Tibial artery (tissue), 4 donors: Measurements from ENCODE around the gene EPHB1.

Source experiments
- DNase-seq, 2 donors: peaks; one replicate each; pipeline ENCODE4 v3.0.0-alpha.2; 2019
- H3K27ac ChIP-seq, 2 donors: fragments of 200-600 bp; sonication (generic) in 1 of 2; 1 replicate in 1 of 2; 2 replicates in 1 of 2; pipeline ENCODE4 v1.5.1; 2018 to 2019; ENCODE audit warnings: mild to moderate bottlenecking in 1 of 2
- H3K27me3 ChIP-seq, 2 donors: fragments of 200-600 bp; sonication (generic) in 1 of 2; one replicate each; pipeline versions ENCODE4 v1.5.1 to v1.6.0; 2016 to 2019
- H3K36me3 ChIP-seq, 3 donors: fragments of 200-600 bp; sonication (generic) in 2 of 3; one replicate each; pipeline ENCODE4 v1.5.1; 2016 to 2019; ENCODE audit warnings: mild to moderate bottlenecking in 2 of 3
- H3K4me1 ChIP-seq, 4 donors: fragments of 200-600 bp; sonication (generic) in 2 of 4; 1 replicate in 3 of 4; 2 replicates in 1 of 4; pipeline ENCODE4 v1.5.1; 2016 to 2019
- H3K4me3 ChIP-seq, 2 donors: fragments of 200-600 bp; sonication (generic) in 1 of 2; 1 replicate in 1 of 2; 2 replicates in 1 of 2; pipeline ENCODE4 v1.5.1; 2018 to 2019; ENCODE audit warnings: mild to moderate bottlenecking in 2 of 2
- H3K9me3 ChIP-seq, 3 donors: fragments of 200-600 bp; sonication (generic) in 1 of 3; one replicate each; pipeline ENCODE4 v1.5.1; 2016 to 2019
- intact Hi-C: fragments of 100-400 bp; cut with DNase I; formaldehyde crosslinking; loops from one replicate; pipeline ENCODE4 v1.15.0; 2023; ENCODE audit warnings: low total_unique reads
- TF ChIP-seq, protein P1 (sequence below), 2 experiments: fragments of 200-600 bp in 1 of 2; fragments of 450-650 bp in 1 of 2; IDR thresholded peaks; one replicate each; pipeline ENCODE4 v1.5.1; 2017 to 2019; ENCODE audit warnings: antibody characterized with exemption in 2 of 2, mild to moderate bottlenecking in 1 of 2, moderate library complexity in 1 of 2

Gene EPHB1

DNA sequence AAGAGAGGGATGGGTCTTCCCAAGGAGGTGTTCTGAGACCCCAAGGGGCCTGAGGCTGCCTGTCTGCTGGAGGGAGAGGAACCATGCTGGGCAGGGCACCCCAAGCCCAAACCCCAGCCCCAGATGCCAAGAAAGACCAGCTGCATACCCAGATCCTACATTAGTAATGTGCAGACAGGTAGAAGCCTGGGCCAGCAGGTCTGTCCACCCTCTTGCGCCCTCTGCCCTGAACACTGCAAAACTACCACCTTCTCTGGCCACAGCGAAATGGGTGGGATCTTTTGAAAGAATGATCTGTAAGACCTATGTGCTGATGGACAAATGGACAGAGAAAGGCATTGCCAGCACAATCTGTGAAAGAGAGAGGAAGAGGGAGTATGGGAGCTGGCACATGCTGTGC is 283.2 kb downstream of the EPHB1 start:
- Histone ChIP-seq H3K27me3 (no peaks in the 10 kb centered on the region), H3K27ac (no peak overlapping the region), H3K4me1 (no peaks in the 10 kb centered on the region), H3K4me3 (no peak overlapping the region), H3K36me3 (no peaks in the 10 kb centered on the region), H3K9me3 (no peaks in the 10 kb centered on the region)
- intact Hi-C loops, result no loop called here
- DNase-seq, result no peak
- TF ChIP-seq, protein P1, sequence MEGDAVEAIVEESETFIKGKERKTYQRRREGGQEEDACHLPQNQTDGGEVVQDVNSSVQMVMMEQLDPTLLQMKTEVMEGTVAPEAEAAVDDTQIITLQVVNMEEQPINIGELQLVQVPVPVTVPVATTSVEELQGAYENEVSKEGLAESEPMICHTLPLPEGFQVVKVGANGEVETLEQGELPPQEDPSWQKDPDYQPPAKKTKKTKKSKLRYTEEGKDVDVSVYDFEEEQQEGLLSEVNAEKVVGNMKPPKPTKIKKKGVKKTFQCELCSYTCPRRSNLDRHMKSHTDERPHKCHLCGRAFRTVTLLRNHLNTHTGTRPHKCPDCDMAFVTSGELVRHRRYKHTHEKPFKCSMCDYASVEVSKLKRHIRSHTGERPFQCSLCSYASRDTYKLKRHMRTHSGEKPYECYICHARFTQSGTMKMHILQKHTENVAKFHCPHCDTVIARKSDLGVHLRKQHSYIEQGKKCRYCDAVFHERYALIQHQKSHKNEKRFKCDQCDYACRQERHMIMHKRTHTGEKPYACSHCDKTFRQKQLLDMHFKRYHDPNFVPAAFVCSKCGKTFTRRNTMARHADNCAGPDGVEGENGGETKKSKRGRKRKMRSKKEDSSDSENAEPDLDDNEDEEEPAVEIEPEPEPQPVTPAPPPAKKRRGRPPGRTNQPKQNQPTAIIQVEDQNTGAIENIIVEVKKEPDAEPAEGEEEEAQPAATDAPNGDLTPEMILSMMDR (IDR thresholded peaks at IDR 0.05), result no peak

DNA sequence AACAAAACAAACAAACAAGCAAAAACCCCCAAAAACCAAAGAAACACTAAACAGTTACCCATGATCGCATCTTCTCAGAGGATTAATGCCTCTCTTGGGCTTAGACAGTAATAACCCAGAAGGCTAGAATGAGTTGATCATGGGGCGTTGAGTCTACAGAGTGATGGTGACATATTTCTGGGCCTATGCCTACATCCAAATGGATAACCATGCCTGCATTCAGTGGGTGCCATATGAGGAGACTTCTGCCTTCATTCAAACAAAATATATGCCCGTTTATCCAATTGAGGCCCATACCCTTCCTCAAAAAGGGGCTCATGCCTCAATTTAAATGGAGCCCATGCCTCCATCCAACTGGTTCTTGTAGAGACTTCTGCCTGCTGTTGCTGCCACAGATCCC is 284.0 kb downstream of the EPHB1 start:
- intact Hi-C loops, result no loop called here
- TF ChIP-seq, protein P1 (IDR thresholded peaks at IDR 0.05), result no peak

DNA sequence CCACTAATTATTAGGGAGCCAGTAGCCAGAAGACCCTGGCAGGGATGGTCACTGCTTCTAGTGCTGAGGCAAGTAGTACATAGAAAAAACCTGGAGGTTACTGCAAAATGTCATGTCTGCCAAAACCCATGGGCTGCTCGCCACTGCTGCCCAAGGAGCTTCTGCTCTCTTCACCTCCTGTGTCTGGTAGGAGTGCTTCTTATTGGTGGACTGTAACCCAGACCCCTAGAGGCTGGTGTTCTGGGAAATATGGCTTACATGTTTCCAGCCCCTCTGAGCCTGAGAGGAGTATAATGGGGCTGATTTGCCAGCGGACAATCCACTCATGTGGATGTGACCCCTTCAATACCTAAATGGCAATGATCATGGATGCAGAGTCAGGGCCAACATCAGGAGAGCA is 286.4 kb downstream of the EPHB1 start:
- no peak for DNase-seq
- intact Hi-C loops, result no loop called here
- H3K36me3 ChIP-seq, result no peaks in the 10 kb centered on the region
- no peaks in the 10 kb centered on the region for H3K4me1 ChIP-seq
- no peak overlapping the region for H3K27ac ChIP-seq
- TF ChIP-seq, protein P1 (IDR thresholded peaks at IDR 0.05), result no peak
- no peak overlapping the region for H3K4me3 ChIP-seq
- H3K9me3 ChIP-seq, result no peaks in the 10 kb centered on the region
- no peaks in the 10 kb centered on the region for H3K27me3 ChIP-seq

More for the DNA sequence above, 284.0 kb downstream of the EPHB1 start:
- H3K9me3 ChIP-seq, result no peaks in the 10 kb centered on the region
- no peaks in the 10 kb centered on the region for H3K27me3 ChIP-seq
- no peaks in the 10 kb centered on the region for H3K4me1 ChIP-seq
- H3K27ac ChIP-seq, result no peak overlapping the region
- no peak for DNase-seq
- H3K4me3 ChIP-seq, result no peak overlapping the region
- H3K36me3 ChIP-seq, result no peaks in the 10 kb centered on the region

- DNase-seq, result no peak
- H3K36me3 ChIP-seq, result no peaks in the 10 kb centered on the region
- H3K27me3 ChIP-seq, result no peaks in the 10 kb centered on the region
- intact Hi-C loops, result no loop called here
- TF ChIP-seq, protein P1 (IDR thresholded peaks at IDR 0.05), result no peak
- no peaks in the 10 kb centered on the region for H3K4me1 ChIP-seq
- no peak overlapping the region for H3K27ac ChIP-seq
- H3K4me3 ChIP-seq, result no peak overlapping the region
- H3K9me3 ChIP-seq, result no peaks in the 10 kb centered on the region
Observed at GRCh38 chr3:135081856-135082434, 286.9 kb downstream of the EPHB1 start.

DNA sequence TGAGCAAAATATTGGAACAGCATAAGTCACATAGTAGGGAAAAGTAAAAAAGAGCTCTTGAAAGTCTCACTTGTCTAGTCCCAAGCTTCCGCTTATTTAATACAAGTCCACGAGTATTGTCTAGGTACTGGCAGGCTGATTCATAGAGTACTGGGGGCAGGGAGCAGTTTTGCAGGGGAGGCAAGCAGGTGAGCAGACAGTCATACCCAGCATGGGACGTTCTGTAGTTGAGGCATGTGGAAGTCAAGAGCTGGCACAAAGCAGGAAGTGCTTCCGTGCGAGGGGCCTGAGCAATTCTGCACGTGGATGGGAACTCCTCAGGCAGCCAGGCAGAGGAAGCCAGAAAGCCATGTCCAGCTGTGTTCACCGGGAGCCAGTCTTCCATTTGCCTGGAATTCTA is 287.6 kb downstream of the EPHB1 start:
- H3K27ac ChIP-seq, result no peak overlapping the region
- TF ChIP-seq, protein P1 (IDR thresholded peaks at IDR 0.05), result no peak
- H3K36me3 ChIP-seq, result no peaks in the 10 kb centered on the region
- H3K4me1 ChIP-seq, result no peaks in the 10 kb centered on the region
- intact Hi-C loops, result no loop called here
- DNase-seq, result no peak
- no peaks in the 10 kb centered on the region for H3K9me3 ChIP-seq
- no peaks in the 10 kb centered on the region for H3K27me3 ChIP-seq
- no peak overlapping the region for H3K4me3 ChIP-seq

- DNase-seq, result no peak
- TF ChIP-seq, protein P1 (IDR thresholded peaks at IDR 0.05), result no peak
- H3K36me3 ChIP-seq, result no peaks in the 10 kb centered on the region
- intact Hi-C loops, result no loop called here
- H3K27ac ChIP-seq, result no peak overlapping the region
- H3K27me3 ChIP-seq, result no peaks in the 10 kb centered on the region
- no peaks in the 10 kb centered on the region for H3K4me1 ChIP-seq
- no peak overlapping the region for H3K4me3 ChIP-seq
- H3K9me3 ChIP-seq, result no peaks in the 10 kb centered on the region
Observed at GRCh38 chr3:135083179-135083578, 288.1 kb downstream of the EPHB1 start.
